ENCODE measurements around the gene ACBD6.

The ACBD6 gene

GRCh38 chr1:180524915-180525714 is 22.7 kb upstream of the ACBD6 start:
- DNase-seq (ENCODE audit: low read depth in 2 of 2): no peak

DNA sequence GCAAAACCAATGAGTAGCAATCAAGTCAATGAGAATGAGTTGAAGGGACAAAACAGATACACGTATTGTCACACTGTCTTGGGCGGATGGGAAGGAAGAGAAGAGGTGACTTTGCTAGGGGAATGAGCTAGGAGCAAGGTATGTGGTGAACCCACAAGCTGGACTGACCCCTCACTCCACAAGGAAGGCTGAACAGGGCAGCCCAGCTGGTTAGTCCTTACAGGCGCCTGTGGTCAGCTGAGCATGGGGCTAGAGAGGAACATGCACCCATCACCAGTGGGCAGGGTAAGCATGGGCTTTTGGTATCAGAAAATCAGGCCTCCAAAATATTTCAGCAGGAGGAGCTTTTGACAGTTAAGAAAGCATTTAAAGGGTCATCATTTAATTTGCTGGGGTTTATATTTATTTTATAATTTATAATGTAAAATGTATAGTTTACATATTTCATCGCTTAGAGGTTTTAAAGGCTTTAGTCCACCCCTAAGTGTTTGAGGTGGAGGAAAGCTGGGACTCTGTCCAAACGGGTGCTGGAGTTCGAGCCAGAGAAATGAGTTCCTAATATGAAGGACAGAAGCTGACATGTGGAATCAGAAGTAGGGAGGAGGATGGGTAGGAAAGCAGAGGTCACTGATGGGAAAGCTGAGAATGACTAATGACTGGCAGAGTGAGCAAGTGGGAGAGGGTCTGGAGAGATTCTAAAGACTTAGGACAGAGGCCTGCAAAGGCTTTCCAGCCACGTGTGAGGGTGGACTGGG is 22.0 kb upstream of the ACBD6 start:
- no peak for DNase-seq (ENCODE audit: low read depth in 2 of 2)

DNA sequence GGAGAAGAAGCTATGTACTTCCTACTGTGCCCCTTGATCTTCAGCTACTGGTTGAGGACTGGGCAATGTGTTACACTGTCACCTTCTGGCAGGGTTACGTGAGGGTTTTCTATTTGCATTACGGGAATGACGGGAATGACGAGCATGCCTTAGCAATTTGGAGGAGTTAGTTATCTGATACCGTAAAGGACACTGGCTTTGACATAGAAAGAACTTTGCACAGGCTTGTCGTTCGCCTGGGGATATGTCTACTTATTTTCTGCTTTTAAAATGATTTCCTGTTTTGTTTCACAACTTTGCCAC is 19.8 kb upstream of the ACBD6 start:
- DNase-seq (ENCODE audit: low read depth in 2 of 2): no peak

- no peak for DNase-seq (ENCODE audit: low read depth in 2 of 2)
These were observed 19.3 kb upstream of the ACBD6 start for GRCh38 chr1:180521474-180522212.

GRCh38 chr1:180519846-180520245 is 17.5 kb upstream of the ACBD6 start:
- no peak for DNase-seq (ENCODE audit: low read depth in 2 of 2)

DNA sequence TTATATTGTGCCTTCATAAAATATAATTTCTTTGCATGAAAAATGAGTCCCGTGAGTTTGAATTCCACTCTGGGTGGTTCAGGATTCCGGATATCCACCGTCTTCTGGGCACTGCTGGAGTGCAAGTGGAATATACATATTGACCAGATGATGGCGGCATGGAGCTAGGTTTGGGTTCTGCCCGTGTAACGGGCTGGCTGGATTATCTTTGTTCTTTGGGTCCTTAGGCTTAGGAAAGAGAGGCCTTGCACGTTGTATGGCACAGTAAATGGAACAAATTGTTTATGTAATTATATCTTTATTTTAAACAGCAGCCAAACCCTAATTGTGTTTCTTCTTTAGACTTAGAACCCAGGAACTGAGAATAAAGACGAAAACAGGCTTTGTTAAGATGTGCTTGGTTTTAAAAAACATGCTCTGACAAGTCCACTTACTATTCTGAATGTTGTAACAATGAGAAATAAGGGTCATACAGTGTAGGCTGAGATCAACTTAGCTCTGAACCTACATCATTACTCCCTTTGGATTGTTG is 13.5 kb upstream of the ACBD6 start:
- DNase-seq (ENCODE audit: low read depth in 2 of 2): peak in 1 of 2 donors; percentile 23

DNA sequence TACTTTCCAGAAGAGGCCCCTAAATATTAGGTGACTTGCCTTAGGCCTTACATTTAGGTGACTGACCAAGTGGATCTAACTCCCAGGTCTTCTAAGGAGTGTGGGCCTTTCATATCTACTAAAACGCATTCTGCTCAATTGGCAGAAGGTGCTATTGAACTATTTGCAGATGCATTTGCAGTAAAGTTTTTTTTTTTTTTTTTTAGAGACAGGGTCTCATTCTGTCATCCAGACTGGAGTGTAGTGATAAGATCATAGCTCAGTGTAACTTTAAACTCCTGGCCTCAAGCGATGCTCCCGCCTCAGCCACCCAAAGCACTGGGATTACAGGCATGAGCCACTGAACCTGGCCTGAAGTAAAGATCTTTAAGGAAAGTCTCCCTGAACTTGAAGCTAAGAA is 13.0 kb upstream of the ACBD6 start:
- DNase-seq (ENCODE audit: low read depth in 2 of 2): no peak

GRCh38 chr1:180513531-180513930 is 11.2 kb upstream of the ACBD6 start:
- DNase-seq (ENCODE audit: low read depth in 2 of 2): no peak

DNA sequence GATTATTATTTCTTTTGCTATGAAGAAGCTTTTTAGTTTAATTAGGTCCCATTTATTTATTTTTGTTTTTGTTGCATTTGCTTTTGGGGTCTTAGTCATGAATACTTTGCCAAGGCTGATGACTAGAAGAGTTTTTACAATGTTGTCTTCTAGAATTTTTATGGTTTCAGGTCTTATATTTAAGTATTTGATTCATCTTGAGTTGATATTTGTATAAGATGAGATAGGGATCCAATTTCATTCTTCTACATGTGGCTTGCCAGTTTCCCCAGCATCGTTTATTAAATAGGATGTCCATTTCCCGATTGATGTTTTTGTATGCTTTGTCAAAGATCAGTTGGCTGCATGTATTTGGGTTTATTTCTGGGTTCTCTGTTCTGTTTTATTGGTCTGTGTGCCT is 8.5 kb upstream of the ACBD6 start:
- no peak for DNase-seq (ENCODE audit: low read depth in 2 of 2)

DNA sequence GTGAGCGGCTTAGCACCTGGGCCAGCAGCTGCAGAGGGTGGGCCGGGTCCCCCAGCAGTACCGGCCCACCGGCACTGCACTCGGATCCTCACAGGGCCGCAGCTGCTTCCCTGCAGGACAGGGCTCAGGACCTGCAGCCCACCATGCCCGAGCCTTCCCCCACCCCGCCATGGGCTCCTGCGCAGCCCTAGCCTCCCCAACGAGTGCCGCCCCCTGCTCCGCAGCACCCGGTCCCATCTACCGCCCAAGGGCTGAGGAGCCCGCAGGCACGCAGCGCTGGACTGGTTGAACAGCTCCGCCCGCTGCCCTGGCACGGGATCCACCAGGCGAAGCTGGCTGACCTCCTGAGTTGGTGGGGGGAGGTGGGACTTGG is 6.3 kb upstream of the ACBD6 start:
- DNase-seq (ENCODE audit: low read depth in 2 of 2): no peak

- DNase-seq (ENCODE audit: low read depth in 2 of 2): no peak
These were observed 5.7 kb upstream of the ACBD6 start for GRCh38 chr1:180507795-180508724.

DNA sequence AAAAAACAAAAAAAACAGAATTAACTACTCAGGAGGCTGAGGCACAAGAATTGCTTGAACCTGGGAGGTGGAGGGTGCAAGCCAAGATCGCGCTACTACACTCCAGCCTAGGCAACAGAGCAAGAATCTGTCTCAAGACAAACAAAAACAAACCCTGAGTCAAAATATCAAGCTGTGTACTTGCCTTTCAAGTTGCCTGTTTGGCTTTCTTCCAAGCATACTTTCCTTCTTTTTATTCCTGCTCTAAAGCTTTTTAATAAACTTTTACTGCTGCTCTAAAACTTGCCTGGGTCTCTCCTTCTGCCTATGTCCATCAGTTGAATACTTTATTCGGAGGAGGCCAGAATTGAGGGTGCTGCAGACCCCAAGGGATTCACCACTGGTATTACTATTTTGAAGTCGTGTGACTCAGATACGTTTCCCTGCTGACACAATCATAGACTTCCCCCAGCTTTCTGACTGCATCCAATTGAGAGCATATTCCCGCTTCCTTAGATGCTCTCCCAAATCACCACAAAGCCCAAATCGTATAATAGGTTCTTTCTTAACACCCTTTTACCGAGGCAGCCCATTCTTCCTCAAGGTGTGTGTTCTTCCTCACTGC is 3.5 kb upstream of the ACBD6 start:
- DNase-seq (ENCODE audit: low read depth in 2 of 2): no peak

DNA sequence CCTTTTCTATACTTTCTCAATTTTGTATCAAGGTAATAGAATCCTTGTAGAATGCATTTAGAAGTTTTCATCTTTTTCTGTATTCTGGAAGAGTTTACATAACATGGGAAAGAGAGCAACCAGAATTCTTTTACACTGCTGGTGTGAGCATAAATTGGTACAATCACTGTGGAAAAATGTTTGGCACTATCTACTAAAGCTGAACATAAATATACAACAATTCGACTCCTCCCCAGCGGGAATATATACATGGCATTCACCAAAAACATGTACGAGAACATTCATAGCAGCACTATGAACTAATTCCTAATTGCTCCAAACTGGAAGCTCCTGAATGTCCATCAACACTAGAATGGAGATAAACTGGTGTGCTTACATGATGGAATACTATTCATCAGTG is 1.8 kb upstream of the ACBD6 start:
- no peak for DNase-seq (ENCODE audit: low read depth in 2 of 2)

- DNase-seq (ENCODE audit: low read depth in 2 of 2): no peak
These were observed 994 bp upstream of the ACBD6 start for GRCh38 chr1:180503280-180503862.

DNA sequence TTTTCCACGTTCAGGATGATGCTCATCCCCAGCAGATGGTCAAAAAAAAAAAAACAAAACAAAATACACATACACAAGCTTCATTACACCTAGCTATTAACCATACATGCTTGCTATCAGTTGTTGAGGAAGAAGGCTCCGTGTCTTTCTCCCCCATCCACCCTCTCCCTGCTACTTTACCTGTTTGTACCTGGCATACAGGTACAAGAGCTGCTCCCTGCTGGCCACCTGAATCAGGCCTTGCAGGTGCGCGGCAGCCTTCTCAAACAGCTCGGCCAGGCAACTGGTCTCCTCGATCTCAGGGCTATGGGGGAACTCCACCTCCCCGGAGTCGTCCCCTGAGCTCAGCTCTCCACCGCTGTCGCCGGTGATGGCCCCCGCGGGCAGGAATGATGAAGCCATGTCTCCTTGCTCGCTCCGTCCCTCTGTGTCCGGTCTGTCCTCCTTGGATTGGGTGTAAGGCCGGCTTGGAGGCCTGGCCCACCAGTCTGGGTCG is 464 bp downstream of the ACBD6 start:
- peak in 1 of 2 donors; percentile 0 for DNase-seq (ENCODE audit: low read depth in 2 of 2)

- DNase-seq (ENCODE audit: low read depth in 2 of 2): no peak
These were observed 1.7 kb downstream of the ACBD6 start for GRCh38 chr1:180500689-180501088.

DNA sequence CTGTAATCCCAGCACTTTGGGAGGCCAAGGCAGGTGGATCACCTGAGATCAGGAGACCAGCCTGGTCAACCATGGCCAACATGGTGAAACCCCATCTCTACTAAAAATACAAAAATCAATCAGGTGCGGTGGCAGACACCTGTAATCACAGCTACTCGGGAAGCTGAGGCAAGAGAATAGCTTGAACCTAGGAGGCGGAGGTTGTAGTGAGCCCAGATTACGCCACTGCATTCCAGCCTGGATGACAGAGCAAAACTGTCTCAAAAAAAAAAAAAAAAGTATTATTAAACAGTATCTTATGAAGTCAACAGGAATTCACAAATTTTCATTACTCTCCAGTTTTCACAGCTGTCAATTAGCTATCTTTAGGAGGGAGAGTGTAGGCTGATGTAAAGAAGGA is 3.8 kb downstream of the ACBD6 start:
- DNase-seq (ENCODE audit: low read depth in 2 of 2): no peak

DNA sequence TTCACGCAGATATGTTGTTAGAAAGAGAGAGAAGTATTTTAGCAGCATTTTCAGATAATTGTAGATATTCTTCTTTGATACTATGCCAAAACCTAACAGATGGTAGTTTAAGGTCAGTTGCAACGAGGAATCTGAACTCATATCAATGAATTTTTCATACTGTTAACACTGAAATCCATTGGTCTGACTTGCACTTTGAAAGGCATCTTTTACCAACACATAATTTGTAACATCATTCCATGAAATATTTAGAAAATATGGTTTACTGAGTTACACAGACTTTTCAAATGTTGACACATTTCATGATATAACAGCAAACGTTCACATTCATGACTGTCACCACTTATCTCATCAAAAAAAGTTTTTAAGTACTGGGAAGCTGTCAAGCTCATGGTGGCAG is 4.6 kb downstream of the ACBD6 start:
- DNase-seq (ENCODE audit: low read depth in 2 of 2): no peak

- DNase-seq (ENCODE audit: low read depth in 2 of 2): no peak
These were observed 8.0 kb downstream of the ACBD6 start for GRCh38 chr1:180494370-180494769.

- no peak for DNase-seq (ENCODE audit: low read depth in 2 of 2)
These were observed 12.4 kb downstream of the ACBD6 start for GRCh38 chr1:180489976-180490375.

DNA sequence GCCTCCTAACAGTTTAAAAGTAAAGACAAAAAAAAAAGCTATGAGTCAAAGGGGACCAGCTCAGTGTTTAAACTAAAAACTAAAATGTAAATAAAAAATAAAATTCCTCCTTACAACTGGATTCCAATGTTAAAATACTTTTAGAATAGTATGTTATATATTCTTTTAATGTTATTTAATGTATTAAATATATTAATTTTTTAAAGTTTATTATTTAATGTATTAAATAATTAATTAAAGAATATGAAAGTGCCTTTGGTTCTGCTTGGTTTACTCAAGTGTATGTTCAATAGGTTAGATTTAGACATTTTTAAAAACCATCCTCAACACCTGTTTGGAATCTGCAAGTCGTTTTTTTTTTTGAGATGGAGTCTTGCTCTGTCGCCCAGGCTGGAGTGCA is 13.1 kb downstream of the ACBD6 start:
- DNase-seq (ENCODE audit: low read depth in 2 of 2): no peak

Data from activated CD8-positive, alpha-beta memory T cell treated with anti-CD3 and anti-CD28 coated beads for 4 hours (primary cell).